Uterus (tissue), 4 donors: ENCODE measurements around the gene SETD4. TPM values are rescaled to one million over a fixed set of nuclear protein-coding genes. Genes with fewer than 3 reads are reported as not detected.
A peak's percentile ranks its signal among the peaks of the same experiment; 100 is the strongest.

Experiments used
- DNase-seq, 2 donors: peaks; one replicate each; pipeline ENCODE4 v3.0.0-alpha.2; 2019 to 2020
- H3K27ac ChIP-seq, 2 donors: fragments of 200-600 bp; sonication (generic); 1 replicate in 1 of 2; 2 replicates in 1 of 2; pipeline ENCODE4 v1.5.1; 2016 to 2018
- H3K27me3 ChIP-seq, 2 donors: fragments of 200-600 bp; sonication (generic); one replicate each; pipeline ENCODE4 v1.5.1; 2018 to 2019; ENCODE audit warnings: control low read depth in 1 of 2
- H3K36me3 ChIP-seq, 2 donors: fragments of 200-600 bp; sonication (generic); one replicate each; pipeline ENCODE4 v1.5.1; 2019; ENCODE audit warnings: control low read depth in 1 of 2
- H3K4me1 ChIP-seq, 2 donors: fragments of 200-600 bp; sonication (generic); one replicate each; pipeline ENCODE4 v1.5.1; 2018 to 2019; ENCODE audit warnings: control low read depth in 1 of 2
- H3K4me3 ChIP-seq, 2 donors: fragments of 200-600 bp; sonication (generic); 1 replicate in 1 of 2; 2 replicates in 1 of 2; pipeline ENCODE4 v1.5.1; 2018 to 2019; ENCODE audit warnings: mild to moderate bottlenecking in 1 of 2
- H3K9me3 ChIP-seq, 2 donors: fragments of 200-600 bp; sonication (generic); one replicate each; pipeline ENCODE4 v1.5.1; 2019; ENCODE audit warnings: control low read depth in 1 of 2
- POLR2A ChIP-seq, 2 donors: fragments of 450-650 bp; IDR thresholded peaks; one replicate each; pipeline ENCODE4 v1.6.1; 2016; ENCODE audit warnings: antibody characterized with exemption in 2 of 2, mild to moderate bottlenecking in 1 of 2, moderate library complexity in 1 of 2
- intact Hi-C: fragments of 100-400 bp; cut with DNase I; formaldehyde crosslinking; loops from one replicate; pipeline ENCODE4 v1.15.1; 2023; ENCODE audit warnings: low total_unique reads
- total RNA-seq, 4 donors: library from RNA; depleted of rRNA in 3 of 4; stranded (reverse); fragments of >200 nt in 3 of 4; gene quantifications; one replicate each; pipeline versions ENCODE4 v1.1.0 to v1.2.4, GENCODE V29; 2014 to 2023
- TF ChIP-seq, protein P1 (sequence below), 4 experiments: fragments of 200-600 bp in 2 of 4; fragments of 450-650 bp in 2 of 4; sonication (generic) in 2 of 4; IDR thresholded peaks; one replicate each; pipeline ENCODE4 v1.5.1; 2016 to 2019; ENCODE audit warnings: antibody characterized with exemption in 4 of 4, mild to moderate bottlenecking in 2 of 4, moderate library complexity in 1 of 4
- donor health status: DM: yes; HTN: yes; CAD: no.

Gene SETD4, protein sequence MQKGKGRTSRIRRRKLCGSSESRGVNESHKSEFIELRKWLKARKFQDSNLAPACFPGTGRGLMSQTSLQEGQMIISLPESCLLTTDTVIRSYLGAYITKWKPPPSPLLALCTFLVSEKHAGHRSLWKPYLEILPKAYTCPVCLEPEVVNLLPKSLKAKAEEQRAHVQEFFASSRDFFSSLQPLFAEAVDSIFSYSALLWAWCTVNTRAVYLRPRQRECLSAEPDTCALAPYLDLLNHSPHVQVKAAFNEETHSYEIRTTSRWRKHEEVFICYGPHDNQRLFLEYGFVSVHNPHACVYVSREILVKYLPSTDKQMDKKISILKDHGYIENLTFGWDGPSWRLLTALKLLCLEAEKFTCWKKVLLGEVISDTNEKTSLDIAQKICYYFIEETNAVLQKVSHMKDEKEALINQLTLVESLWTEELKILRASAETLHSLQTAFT
- total RNA-seq: 10 to 100 TPM; 12.4 to 35.6 (median 22.3) TPM

GRCh38 chr21:36060159-36060921 lies at the start of gene SETD4:
Gene SETD4 (minus strand): TSS chr21:36060526. CDS start chr21:36058888, 1,638 bp downstream.
- intact Hi-C loops: no loop called here
- Histone ChIP-seq H3K36me3 (no peaks in the 10 kb centered on the region), H3K4me3 (peak within 1 kb of the TSS; percentile 64 to 72), H3K4me1 (peaks cover 0 to 7% of the 10 kb centered on the region in 2 donors), H3K27ac (peak within 1 kb of the TSS; percentile 83 to 92), H3K27me3 (no peaks in the 10 kb centered on the region), H3K9me3 (no peaks in the 10 kb centered on the region)
- DNase-seq: peak; percentile 87 to 92
- peak; percentile 49 to 87 for TF ChIP-seq POLR2A (IDR thresholded peaks at IDR 0.05)
- TF ChIP-seq, protein P1, sequence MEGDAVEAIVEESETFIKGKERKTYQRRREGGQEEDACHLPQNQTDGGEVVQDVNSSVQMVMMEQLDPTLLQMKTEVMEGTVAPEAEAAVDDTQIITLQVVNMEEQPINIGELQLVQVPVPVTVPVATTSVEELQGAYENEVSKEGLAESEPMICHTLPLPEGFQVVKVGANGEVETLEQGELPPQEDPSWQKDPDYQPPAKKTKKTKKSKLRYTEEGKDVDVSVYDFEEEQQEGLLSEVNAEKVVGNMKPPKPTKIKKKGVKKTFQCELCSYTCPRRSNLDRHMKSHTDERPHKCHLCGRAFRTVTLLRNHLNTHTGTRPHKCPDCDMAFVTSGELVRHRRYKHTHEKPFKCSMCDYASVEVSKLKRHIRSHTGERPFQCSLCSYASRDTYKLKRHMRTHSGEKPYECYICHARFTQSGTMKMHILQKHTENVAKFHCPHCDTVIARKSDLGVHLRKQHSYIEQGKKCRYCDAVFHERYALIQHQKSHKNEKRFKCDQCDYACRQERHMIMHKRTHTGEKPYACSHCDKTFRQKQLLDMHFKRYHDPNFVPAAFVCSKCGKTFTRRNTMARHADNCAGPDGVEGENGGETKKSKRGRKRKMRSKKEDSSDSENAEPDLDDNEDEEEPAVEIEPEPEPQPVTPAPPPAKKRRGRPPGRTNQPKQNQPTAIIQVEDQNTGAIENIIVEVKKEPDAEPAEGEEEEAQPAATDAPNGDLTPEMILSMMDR (IDR thresholded peaks at IDR 0.05): no peak

GRCh38 chr21:36109868-36110267 lies 49.5 kb upstream of the SETD4 start:
- no peak overlapping the region for H3K4me3 ChIP-seq
- H3K9me3 ChIP-seq: no peaks in the 10 kb centered on the region
- H3K36me3 ChIP-seq: no peaks in the 10 kb centered on the region
- intact Hi-C loops: no loop called here
- no peak for TF ChIP-seq POLR2A (IDR thresholded peaks at IDR 0.05)
- TF ChIP-seq, protein P1 (IDR thresholded peaks at IDR 0.05): no peak
- no peaks in the 10 kb centered on the region for H3K4me1 ChIP-seq
- H3K27ac ChIP-seq: no peak overlapping the region
- no peak for DNase-seq
- H3K27me3 ChIP-seq: no peaks in the 10 kb centered on the region

DNA sequence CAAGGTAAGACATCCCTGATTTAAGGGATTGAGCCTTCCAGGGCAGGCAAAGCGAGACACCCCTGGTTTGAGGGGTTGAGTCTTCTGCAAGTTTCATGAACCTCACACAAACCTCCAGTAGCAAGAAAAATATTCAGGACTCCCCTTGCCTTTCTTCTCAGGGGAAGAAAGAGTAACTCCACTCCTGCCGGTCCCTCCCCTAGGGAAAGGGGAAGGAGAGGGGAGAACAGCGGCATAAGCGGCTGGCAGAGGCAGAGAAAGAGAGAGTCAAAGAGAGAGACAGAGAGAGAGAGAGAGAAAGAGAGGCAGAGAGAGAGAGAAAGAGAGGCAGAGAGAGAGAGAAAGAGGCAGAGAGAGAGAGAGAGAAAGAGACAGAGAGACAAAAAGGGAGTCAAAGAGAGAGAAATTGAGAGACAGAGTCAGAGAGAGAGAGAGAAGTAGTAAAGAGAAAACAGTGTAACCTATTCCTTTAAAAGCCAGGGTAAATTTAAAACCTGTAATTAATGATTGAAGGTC lies 45.1 kb upstream of the SETD4 start:
- H3K36me3 ChIP-seq: no peaks in the 10 kb centered on the region
- DNase-seq: no peak
- H3K27me3 ChIP-seq: no peaks in the 10 kb centered on the region
- H3K4me3 ChIP-seq: no peak overlapping the region
- intact Hi-C loops: no loop called here
- no peaks in the 10 kb centered on the region for H3K4me1 ChIP-seq
- H3K9me3 ChIP-seq: no peaks in the 10 kb centered on the region
- TF ChIP-seq POLR2A (IDR thresholded peaks at IDR 0.05): no peak
- TF ChIP-seq, protein P1 (IDR thresholded peaks at IDR 0.05): no peak
- no peak overlapping the region for H3K27ac ChIP-seq

GRCh38 chr21:36104317-36105300 lies 44.3 kb upstream of the SETD4 start:
- TF ChIP-seq, protein P1 (IDR thresholded peaks at IDR 0.05): peak; percentile 15 to 37 (median 23)
- no peak for TF ChIP-seq POLR2A (IDR thresholded peaks at IDR 0.05)
- intact Hi-C loops: no loop called here
- DNase-seq: peak; percentile 32 to 55

More at GRCh38 chr21:36104317-36105300, 44.3 kb upstream of the SETD4 start:
- Histone ChIP-seq H3K27me3 (no peaks in the 10 kb centered on the region), H3K9me3 (no peaks in the 10 kb centered on the region), H3K4me1 (no peaks in the 10 kb centered on the region), H3K27ac (no peak overlapping the region), H3K4me3 (no peak overlapping the region), H3K36me3 (no peaks in the 10 kb centered on the region)
